Measurements from ENCODE around the gene COL1A1. TPM values are rescaled to one million over a fixed set of nuclear protein-coding genes. Genes with fewer than 3 reads are reported as not detected.

Gene COL1A1
- total RNA-seq, 1 experiment from 2014 or later: 104 TPM

DNA sequence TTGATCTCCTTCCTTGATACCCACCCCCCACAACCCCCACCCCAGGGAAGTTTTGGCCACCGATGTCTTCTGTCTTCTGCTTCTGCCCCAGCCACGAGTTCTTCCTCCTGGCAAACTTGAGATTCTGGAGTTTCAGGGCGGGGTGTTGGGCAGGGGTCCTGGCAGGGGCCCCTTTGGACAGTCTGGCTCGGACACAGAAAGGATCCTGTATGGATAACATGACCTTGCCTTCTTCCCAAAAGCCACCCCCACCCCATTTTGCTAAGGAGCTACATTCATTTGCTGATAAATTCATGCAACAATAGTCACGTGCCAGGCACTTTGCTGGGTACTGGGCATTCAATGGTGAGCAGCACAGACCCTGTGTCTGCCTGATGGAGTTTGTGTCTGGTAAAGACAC is 5.9 kb upstream of the COL1A1 start:
- Histone ChIP-seq H3K27ac (ENCODE audit: insufficient read length, low read depth, low read length) (no peak overlapping the region), H2BK15ac (ENCODE audit: low read depth, low read length) (no peak overlapping the region), H4K5ac (ENCODE audit: insufficient read length, low read depth, low read length) (no peak overlapping the region), H3K79me2 (ENCODE audit: insufficient read depth, low read length) (no peaks in the 10 kb centered on the region), H3K56ac (ENCODE audit: insufficient read length, low read depth, low read length) (no peak overlapping the region), H4K20me1 (ENCODE audit: control insufficient read depth, insufficient read depth, insufficient read length) (no peaks in the 10 kb centered on the region), H3K4me1 (ENCODE audit: insufficient read depth, low read length) (peaks cover 21% of the 10 kb centered on the region), H4K8ac (replicated peaks; ENCODE audit: insufficient read length, low read depth, low read length) (no peak overlapping the region), H2AFZ (ENCODE audit: low read length) (no peak overlapping the region), H3K9ac (ENCODE audit: extremely low read depth, insufficient read length, low read length) (no peak overlapping the region), H2AK5ac (ENCODE audit: insufficient read length, low read length) (no peak overlapping the region), H2BK12ac (ENCODE audit: insufficient read length, low read depth, low read length) (no peak overlapping the region), H3K4ac (ENCODE audit: low read depth, low read length) (no peak overlapping the region), H2BK20ac (ENCODE audit: low read depth, low read length, poor library complexity, severe bottlenecking) (no peak overlapping the region), H2BK5ac (ENCODE audit: insufficient read length, low read length) (no peak overlapping the region), H3K18ac (ENCODE audit: insufficient read length, low read depth, low read length) (no peak overlapping the region), H3K9me3 (ENCODE audit: control insufficient read depth, low read depth, low read length) (no peaks in the 10 kb centered on the region), H3K27me3 (ENCODE audit: insufficient read depth, low read length) (peaks cover 2% of the 10 kb centered on the region; the same call in 1 of the 2 replicates), H3K79me1 (ENCODE audit: insufficient read depth, low read depth, low read length, poor library complexity, severe bottlenecking) (no peaks in the 10 kb centered on the region), H3K23ac (ENCODE audit: insufficient read length, low read depth, low read length) (no peak overlapping the region), H3K23me2 (ENCODE audit: insufficient read length, low read depth, low read length, poor library complexity, severe bottlenecking) (peaks cover 3% of the 10 kb centered on the region), H4K91ac (ENCODE audit: insufficient read length, low read depth, low read length) (no peak overlapping the region), H2BK120ac (ENCODE audit: low read depth, low read length, poor library complexity, severe bottlenecking) (no peak overlapping the region), H3K14ac (ENCODE audit: insufficient read depth, low read length) (no peak overlapping the region), H3T11ph (ENCODE audit: low read length) (no peak overlapping the region), H3K4me2 (ENCODE audit: insufficient read depth, insufficient read length, low read length) (no peak overlapping the region)
- Mint-ChIP-seq H3K27ac (peak overlapping the region in 2 of 3 experiments; percentile 46 to 76; a peak in 3 of 7 replicates), H3K9me3 (no peaks in the 10 kb centered on the region; a peak in 2 of 5 replicates), H3K4me1 (peaks cover 67 to 88% of the 10 kb centered on the region in 2 experiments), H3K4me3 (0 out of 5 replicates have a peak overlapping the region, but pooled peaks of 1 of the 2 experiments have one; percentile 11), H3K27me3 (ENCODE audit: low read depth) (peaks cover 51% of the 10 kb centered on the region), H3K36me3 (ENCODE audit: insufficient read depth in 1 of 3, low read depth in 3 of 3) (no peaks in the 10 kb centered on the region; a peak in 1 of 7 replicates)
- no CpG with 5 or more reads among the region's 5 CpGs for WGBS (ENCODE audit: extremely low coverage, insufficient read length, low lambda C conversion rate)
- no peak for DNase-seq
- TF ChIP-seq, protein P1, sequence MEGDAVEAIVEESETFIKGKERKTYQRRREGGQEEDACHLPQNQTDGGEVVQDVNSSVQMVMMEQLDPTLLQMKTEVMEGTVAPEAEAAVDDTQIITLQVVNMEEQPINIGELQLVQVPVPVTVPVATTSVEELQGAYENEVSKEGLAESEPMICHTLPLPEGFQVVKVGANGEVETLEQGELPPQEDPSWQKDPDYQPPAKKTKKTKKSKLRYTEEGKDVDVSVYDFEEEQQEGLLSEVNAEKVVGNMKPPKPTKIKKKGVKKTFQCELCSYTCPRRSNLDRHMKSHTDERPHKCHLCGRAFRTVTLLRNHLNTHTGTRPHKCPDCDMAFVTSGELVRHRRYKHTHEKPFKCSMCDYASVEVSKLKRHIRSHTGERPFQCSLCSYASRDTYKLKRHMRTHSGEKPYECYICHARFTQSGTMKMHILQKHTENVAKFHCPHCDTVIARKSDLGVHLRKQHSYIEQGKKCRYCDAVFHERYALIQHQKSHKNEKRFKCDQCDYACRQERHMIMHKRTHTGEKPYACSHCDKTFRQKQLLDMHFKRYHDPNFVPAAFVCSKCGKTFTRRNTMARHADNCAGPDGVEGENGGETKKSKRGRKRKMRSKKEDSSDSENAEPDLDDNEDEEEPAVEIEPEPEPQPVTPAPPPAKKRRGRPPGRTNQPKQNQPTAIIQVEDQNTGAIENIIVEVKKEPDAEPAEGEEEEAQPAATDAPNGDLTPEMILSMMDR (conservative IDR thresholded peaks at IDR 0.05): no peak

Data from H9 (cell line).